GM21526 (cell line): Measurements from ENCODE around the gene HMSD.

Experiments
- ATAC-seq: cut with Tn5 transposase; IDR thresholded peaks from one replicate; pipeline ENCODE4 v1.9.1; 2021; ENCODE audit warnings: moderate library complexity; ENCODE audit not compliant: unreplicated experiment, low FRiP score

HMSD gene

GRCh38 chr18:63953811-63954210 lies 4.7 kb downstream of the HMSD start:
- no peak for ATAC-seq

- no peak for ATAC-seq
These were observed 7.7 kb downstream of the HMSD start for GRCh38 chr18:63956755-63957154.

- no peak for ATAC-seq
These were observed 11.8 kb downstream of the HMSD start for GRCh38 chr18:63960891-63961290.

- no peak for ATAC-seq
These were observed 12.4 kb downstream of the HMSD start for GRCh38 chr18:63961435-63961980.

- no peak for ATAC-seq
These were observed 13.0 kb downstream of the HMSD start for GRCh38 chr18:63962137-63962536.

- ATAC-seq, result peak; percentile 78
These were observed 14.6 kb downstream of the HMSD start for GRCh38 chr18:63963615-63964256.

GRCh38 chr18:63964908-63965307 lies 15.8 kb downstream of the HMSD start:
- ATAC-seq, result no peak

GRCh38 chr18:63965716-63966330 lies 16.7 kb downstream of the HMSD start:
- no peak for ATAC-seq

- peak; percentile 94 for ATAC-seq
These were observed 21.1 kb downstream of the HMSD start, which contains the start of gene SERPINB8 for GRCh38 chr18:63969942-63970808. TSS of gene SERPINB8 (plus strand) at chr18:63970081. CDS start at chr18:63978309, 8,228 bp downstream.

GRCh38 chr18:63970809-63971205 lies 21.7 kb downstream of the HMSD start:
- peak; percentile 1 for ATAC-seq

- no peak for ATAC-seq
These were observed 22.4 kb downstream of the HMSD start for GRCh38 chr18:63971320-63972001.

- no peak for ATAC-seq
These were observed 22.9 kb downstream of the HMSD start for GRCh38 chr18:63972002-63972376.

- ATAC-seq, result no peak
These were observed 25.9 kb downstream of the HMSD start for GRCh38 chr18:63974991-63975390.

- peak; percentile 40 for ATAC-seq
These were observed 26.5 kb downstream of the HMSD start for GRCh38 chr18:63975628-63976027.

GRCh38 chr18:63977040-63977439 lies 27.9 kb downstream of the HMSD start:
- no peak for ATAC-seq

- peak; percentile 73 for ATAC-seq
These were observed 30.4 kb downstream of the HMSD start for GRCh38 chr18:63979409-63979920.

GRCh38 chr18:63980027-63980426 lies 30.9 kb downstream of the HMSD start:
- no peak for ATAC-seq

GRCh38 chr18:63980896-63981460 lies 31.9 kb downstream of the HMSD start:
- no peak for ATAC-seq

GRCh38 chr18:63981719-63982118 lies 32.6 kb downstream of the HMSD start:
- ATAC-seq, result no peak

GRCh38 chr18:63982361-63982760 lies 33.3 kb downstream of the HMSD start:
- ATAC-seq, result no peak
